ENCODE results near the gene DVL2.

DVL2 gene

DNA sequence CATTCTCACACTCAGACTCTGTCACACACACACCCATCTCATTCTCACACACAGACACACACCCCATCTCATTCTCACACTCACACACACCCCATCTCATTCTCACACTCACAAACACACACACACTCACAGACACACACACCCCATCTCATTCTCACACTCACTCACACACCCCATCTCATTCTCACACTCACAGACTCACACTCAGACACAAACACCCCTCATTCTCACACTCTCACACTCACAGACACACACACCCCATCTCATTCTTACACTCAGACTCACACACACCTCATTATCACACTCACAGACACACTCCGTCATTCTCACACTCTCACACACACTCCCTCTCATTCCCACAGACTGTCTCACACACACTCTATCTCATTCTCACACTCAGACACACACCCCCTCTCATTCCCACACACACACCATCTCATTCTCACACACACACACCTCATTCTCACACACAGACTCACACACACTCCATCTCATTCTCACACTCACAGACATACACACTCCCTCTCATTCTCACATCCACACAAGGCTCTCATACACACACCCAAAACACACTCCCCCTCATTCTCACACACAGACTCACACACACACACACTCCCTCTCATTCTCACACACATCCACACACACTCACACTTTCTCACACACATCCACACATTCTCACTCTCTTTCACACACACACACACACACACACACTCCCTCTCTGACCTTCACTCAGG lies 58.0 kb downstream of the DVL2 start (continued):
- TF ChIP-seq, protein P1, sequence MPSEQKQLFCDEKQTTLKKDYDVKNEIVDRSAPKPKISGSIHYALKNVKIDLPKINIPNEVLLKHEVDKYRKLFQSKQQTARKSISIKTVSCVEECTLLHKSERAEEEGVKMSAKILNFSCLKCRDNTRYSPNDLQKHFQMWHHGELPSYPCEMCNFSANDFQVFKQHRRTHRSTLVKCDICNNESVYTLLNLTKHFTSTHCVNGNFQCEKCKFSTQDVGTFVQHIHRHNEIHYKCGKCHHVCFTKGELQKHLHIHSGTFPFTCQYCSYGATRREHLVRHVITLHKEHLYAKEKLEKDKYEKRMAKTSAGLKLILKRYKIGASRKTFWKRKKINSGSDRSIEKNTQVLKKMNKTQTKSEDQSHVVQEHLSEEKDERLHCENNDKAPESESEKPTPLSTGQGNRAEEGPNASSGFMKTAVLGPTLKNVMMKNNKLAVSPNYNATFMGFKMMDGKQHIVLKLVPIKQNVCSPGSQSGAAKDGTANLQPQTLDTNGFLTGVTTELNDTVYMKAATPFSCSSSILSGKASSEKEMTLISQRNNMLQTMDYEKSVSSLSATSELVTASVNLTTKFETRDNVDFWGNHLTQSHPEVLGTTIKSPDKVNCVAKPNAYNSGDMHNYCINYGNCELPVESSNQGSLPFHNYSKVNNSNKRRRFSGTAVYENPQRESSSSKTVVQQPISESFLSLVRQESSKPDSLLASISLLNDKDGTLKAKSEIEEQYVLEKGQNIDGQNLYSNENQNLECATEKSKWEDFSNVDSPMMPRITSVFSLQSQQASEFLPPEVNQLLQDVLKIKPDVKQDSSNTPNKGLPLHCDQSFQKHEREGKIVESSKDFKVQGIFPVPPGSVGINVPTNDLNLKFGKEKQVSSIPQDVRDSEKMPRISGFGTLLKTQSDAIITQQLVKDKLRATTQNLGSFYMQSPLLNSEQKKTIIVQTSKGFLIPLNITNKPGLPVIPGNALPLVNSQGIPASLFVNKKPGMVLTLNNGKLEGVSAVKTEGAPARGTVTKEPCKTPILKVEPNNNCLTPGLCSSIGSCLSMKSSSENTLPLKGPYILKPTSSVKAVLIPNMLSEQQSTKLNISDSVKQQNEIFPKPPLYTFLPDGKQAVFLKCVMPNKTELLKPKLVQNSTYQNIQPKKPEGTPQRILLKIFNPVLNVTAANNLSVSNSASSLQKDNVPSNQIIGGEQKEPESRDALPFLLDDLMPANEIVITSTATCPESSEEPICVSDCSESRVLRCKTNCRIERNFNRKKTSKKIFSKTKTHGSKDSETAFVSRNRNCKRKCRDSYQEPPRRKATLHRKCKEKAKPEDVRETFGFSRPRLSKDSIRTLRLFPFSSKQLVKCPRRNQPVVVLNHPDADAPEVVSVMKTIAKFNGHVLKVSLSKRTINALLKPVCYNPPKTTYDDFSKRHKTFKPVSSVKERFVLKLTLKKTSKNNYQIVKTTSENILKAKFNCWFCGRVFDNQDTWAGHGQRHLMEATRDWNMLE (tag by site-specific recombination; conservative IDR thresholded peaks at IDR 0.05; ENCODE audit: low read depth): no peak
- TF ChIP-seq, protein P2, sequence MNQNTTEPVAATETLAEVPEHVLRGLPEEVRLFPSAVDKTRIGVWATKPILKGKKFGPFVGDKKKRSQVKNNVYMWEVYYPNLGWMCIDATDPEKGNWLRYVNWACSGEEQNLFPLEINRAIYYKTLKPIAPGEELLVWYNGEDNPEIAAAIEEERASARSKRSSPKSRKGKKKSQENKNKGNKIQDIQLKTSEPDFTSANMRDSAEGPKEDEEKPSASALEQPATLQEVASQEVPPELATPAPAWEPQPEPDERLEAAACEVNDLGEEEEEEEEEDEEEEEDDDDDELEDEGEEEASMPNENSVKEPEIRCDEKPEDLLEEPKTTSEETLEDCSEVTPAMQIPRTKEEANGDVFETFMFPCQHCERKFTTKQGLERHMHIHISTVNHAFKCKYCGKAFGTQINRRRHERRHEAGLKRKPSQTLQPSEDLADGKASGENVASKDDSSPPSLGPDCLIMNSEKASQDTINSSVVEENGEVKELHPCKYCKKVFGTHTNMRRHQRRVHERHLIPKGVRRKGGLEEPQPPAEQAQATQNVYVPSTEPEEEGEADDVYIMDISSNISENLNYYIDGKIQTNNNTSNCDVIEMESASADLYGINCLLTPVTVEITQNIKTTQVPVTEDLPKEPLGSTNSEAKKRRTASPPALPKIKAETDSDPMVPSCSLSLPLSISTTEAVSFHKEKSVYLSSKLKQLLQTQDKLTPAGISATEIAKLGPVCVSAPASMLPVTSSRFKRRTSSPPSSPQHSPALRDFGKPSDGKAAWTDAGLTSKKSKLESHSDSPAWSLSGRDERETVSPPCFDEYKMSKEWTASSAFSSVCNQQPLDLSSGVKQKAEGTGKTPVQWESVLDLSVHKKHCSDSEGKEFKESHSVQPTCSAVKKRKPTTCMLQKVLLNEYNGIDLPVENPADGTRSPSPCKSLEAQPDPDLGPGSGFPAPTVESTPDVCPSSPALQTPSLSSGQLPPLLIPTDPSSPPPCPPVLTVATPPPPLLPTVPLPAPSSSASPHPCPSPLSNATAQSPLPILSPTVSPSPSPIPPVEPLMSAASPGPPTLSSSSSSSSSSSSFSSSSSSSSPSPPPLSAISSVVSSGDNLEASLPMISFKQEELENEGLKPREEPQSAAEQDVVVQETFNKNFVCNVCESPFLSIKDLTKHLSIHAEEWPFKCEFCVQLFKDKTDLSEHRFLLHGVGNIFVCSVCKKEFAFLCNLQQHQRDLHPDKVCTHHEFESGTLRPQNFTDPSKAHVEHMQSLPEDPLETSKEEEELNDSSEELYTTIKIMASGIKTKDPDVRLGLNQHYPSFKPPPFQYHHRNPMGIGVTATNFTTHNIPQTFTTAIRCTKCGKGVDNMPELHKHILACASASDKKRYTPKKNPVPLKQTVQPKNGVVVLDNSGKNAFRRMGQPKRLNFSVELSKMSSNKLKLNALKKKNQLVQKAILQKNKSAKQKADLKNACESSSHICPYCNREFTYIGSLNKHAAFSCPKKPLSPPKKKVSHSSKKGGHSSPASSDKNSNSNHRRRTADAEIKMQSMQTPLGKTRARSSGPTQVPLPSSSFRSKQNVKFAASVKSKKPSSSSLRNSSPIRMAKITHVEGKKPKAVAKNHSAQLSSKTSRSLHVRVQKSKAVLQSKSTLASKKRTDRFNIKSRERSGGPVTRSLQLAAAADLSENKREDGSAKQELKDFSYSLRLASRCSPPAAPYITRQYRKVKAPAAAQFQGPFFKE (tag by site-specific recombination; IDR thresholded peaks at IDR 0.05; ENCODE audit: borderline replicate concordance): no peak
- TF ChIP-seq ZNF114 (tag by site-specific recombination; IDR thresholded peaks at IDR 0.05) (peak; percentile 93), ZNF433 (tag by site-specific recombination; IDR thresholded peaks at IDR 0.05; ENCODE audit: low read depth) (no peak), ZSCAN23 (tag by site-specific recombination; IDR thresholded peaks at IDR 0.05) (peak; percentile 59; the same call in 1 of the 2 replicates), ZEB2 (tag by site-specific recombination; IDR thresholded peaks at IDR 0.05) (no peak), SP3 (tag by site-specific recombination; IDR thresholded peaks at IDR 0.05) (no peak), ZNF211 (tag by site-specific recombination; IDR thresholded peaks at IDR 0.05; ENCODE audit: low read depth) (no peak), PRDM10 (tag by site-specific recombination; IDR thresholded peaks at IDR 0.05) (no peak), ZNF624 (tag by site-specific recombination; IDR thresholded peaks at IDR 0.05) (peak; percentile 31; the same call in 1 of the 2 replicates), ZNF138 (tag by site-specific recombination; IDR thresholded peaks at IDR 0.05; ENCODE audit: borderline replicate concordance) (no peak), ZNF530 (tag by site-specific recombination; IDR thresholded peaks at IDR 0.05; ENCODE audit: low read depth) (0 out of 2 replicates have a peak, but pooled peaks have one; percentile 1), ZNF239 (tag by site-specific recombination; IDR thresholded peaks at IDR 0.05) (no peak), ZNF416 (tag by site-specific recombination; IDR thresholded peaks at IDR 0.05) (no peak), ZNF221 (tag by site-specific recombination; IDR thresholded peaks at IDR 0.05; ENCODE audit: borderline replicate concordance) (no peak), HOXA7 (CRISPR knock-in tag; IDR thresholded peaks at IDR 0.05; ENCODE audit: borderline replicate concordance) (no peak), MZF1 (tag by site-specific recombination; IDR thresholded peaks at IDR 0.05; ENCODE audit: borderline replicate concordance) (no peak), WT1 (tag by site-specific recombination; IDR thresholded peaks at IDR 0.05) (no peak), ZNF623 (tag by site-specific recombination; IDR thresholded peaks at IDR 0.05) (no peak)
- TF ChIP-seq, protein P3, sequence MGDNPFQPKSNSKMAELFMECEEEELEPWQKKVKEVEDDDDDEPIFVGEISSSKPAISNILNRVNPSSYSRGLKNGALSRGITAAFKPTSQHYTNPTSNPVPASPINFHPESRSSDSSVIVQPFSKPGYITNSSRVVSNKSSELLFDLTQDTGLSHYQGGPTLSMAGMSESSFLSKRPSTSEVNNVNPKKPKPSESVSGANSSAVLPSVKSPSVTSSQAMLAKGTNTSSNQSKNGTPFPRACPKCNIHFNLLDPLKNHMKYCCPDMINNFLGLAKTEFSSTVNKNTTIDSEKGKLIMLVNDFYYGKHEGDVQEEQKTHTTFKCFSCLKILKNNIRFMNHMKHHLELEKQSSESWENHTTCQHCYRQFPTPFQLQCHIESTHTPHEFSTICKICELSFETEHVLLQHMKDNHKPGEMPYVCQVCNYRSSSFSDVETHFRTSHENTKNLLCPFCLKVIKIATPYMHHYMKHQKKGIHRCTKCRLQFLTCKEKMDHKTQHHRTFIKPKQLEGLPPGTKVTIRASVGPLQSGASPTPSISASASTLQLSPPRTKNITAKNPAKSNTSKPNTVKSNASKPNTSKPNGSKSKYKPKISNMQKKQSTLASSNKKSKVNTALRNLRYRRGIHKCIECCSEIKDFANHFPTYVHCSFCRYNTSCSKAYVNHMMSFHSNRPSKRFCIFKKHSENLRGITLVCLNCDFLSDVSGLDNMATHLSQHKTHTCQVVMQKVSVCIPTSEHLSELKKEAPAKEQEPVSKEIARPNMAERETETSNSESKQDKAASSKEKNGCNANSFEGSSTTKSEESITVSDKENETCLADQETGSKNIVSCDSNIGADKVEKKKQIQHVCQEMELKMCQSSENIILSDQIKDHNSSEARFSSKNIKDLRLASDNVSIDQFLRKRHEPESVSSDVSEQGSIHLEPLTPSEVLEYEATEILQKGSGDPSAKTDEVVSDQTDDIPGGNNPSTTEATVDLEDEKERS (tag by site-specific recombination; IDR thresholded peaks at IDR 0.05): no peak

All from HEK293 (cell line).